SU-DHL-6 (cell line): ENCODE results near the gene SLC36A3.

Experiments
- H2AFZ ChIP-seq: fragments of 200-600 bp; sonication (generic); 2 replicates; pipeline ENCODE4 v1.6.1; 2014; ENCODE audit warnings: low read depth, mild to moderate bottlenecking, moderate library complexity, mixed read lengths, antibody characterized with exemption, low read length; ENCODE audit not compliant: severe bottlenecking
- H3F3A ChIP-seq: fragments of 200-600 bp; shearing (Covaris generic); 2 replicates; pipeline ENCODE4 v1.6.0; 2016; ENCODE audit warnings: antibody characterized with exemption, mild to moderate bottlenecking; ENCODE audit not compliant: insufficient read depth
- H3K27ac ChIP-seq: fragments of 200-600 bp; sonication (generic); 2 replicates; pipeline ENCODE4 v1.5.1; 2016; ENCODE audit warnings: low read depth, mild to moderate bottlenecking, low read length, moderate library complexity, mixed read lengths
- H3K27me3 ChIP-seq: fragments of 200-600 bp; sonication (generic), shearing (Covaris generic); 2 replicates; pipeline ENCODE4 v1.6.0; 2014; ENCODE audit warnings: mild to moderate bottlenecking, low read length
- H3K36me3 ChIP-seq: fragments of 200-600 bp; sonication (generic); 2 replicates; pipeline ENCODE4 v1.6.1; 2014; ENCODE audit warnings: mild to moderate bottlenecking, low read length, mixed read lengths
- H3K4me2 ChIP-seq: fragments of 300-600, 200-600 bp; shearing (Covaris generic), sonication (generic); 2 replicates; pipeline ENCODE4 v1.6.0; 2014; ENCODE audit warnings: low read length, low read depth, mild to moderate bottlenecking; ENCODE audit not compliant: poor library complexity, severe bottlenecking
- H3K4me3 ChIP-seq: fragments of 200-600 bp; sonication (generic); 2 replicates; pipeline ENCODE4 v1.5.1; 2014; ENCODE audit warnings: antibody characterized with exemption, low read length, mild to moderate bottlenecking, mixed read lengths; ENCODE audit not compliant: insufficient read depth, poor library complexity, severe bottlenecking
- H3K79me2 ChIP-seq: fragments of 200-600 bp; sonication (generic); 2 replicates; pipeline ENCODE4 v1.6.1; 2014; ENCODE audit warnings: mild to moderate bottlenecking, low read length, moderate library complexity; ENCODE audit not compliant: insufficient read depth
- H3K9ac ChIP-seq: fragments of 200-600 bp; sonication (generic); 2 replicates; pipeline ENCODE4 v1.7.0; 2014; ENCODE audit warnings: mild to moderate bottlenecking, low read length
- H3K9me2 ChIP-seq: fragments of 200-600 bp; sonication (generic); replicated peaks from 2 replicates; pipeline ENCODE4 v1.6.1; 2014; ENCODE audit warnings: low read length; ENCODE audit not compliant: insufficient read depth
- H3K9me3 ChIP-seq: fragments of 200-600 bp; sonication (generic); 2 replicates; pipeline ENCODE4 v1.6.1; 2014; ENCODE audit warnings: low read length, mixed read lengths; ENCODE audit not compliant: insufficient read depth
- H4K20me1 ChIP-seq: fragments of 200-600 bp; sonication (generic); 2 replicates; pipeline ENCODE4 v1.6.1; 2014; ENCODE audit warnings: low read depth, mild to moderate bottlenecking, antibody characterized with exemption, low read length, moderate library complexity, mixed read lengths
- EZH2phosphoT487 ChIP-seq: fragments of 200-600 bp; sonication (generic), shearing (Covaris generic); conservative IDR thresholded peaks from 2 replicates; pipeline ENCODE4 v1.6.1; 2018; ENCODE audit warnings: mild to moderate bottlenecking, antibody characterized with exemption, low read length, moderate library complexity, mixed read lengths
- TF ChIP-seq, protein P1 (sequence below): fragments of 200-600 bp; sonication (generic); IDR thresholded peaks from one replicate; pipeline ENCODE4 v1.5.1; 2017; ENCODE audit warnings: antibody characterized with exemption, mild to moderate bottlenecking, low read length, moderate library complexity; ENCODE audit not compliant: insufficient read depth, poor library complexity, severe bottlenecking

Gene SLC36A3

DNA sequence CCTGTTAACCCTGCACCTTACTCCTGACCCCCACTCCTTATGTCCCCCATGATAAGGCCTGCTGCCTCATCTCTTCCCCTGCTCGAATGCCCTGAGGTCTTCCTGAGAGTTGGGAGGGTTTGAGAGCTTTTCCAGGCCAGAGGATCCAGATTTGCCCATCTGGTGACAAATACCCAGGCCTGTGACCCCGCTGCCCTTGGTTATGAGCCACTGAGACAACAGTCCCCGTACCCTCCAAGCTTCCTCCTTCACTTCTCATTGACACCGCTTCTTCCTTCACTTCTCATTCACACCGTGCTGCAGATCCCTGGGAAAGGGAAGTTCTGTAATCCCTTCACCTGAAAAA is 50.0 kb downstream of the SLC36A3 start:
- Histone ChIP-seq H3K36me3 (no peaks in the 10 kb centered on the region), H3K4me3 (peak overlapping the region; percentile 99), H3K9me3 (no peaks in the 10 kb centered on the region), H3K79me2 (peaks cover 56% of the 10 kb centered on the region), H3K4me2 (peak overlapping the region; percentile 68), H3F3A (peaks cover 19% of the 10 kb centered on the region), H3K27ac (peak overlapping the region; percentile 84), H3K27me3 (no peaks in the 10 kb centered on the region), H3K9me2 (no peaks in the 10 kb centered on the region), H4K20me1 (no peaks in the 10 kb centered on the region; the same call in 1 of the 2 replicates), H3K9ac (peak overlapping the region; percentile 97), H2AFZ (no peak overlapping the region)
- TF ChIP-seq, protein P1, sequence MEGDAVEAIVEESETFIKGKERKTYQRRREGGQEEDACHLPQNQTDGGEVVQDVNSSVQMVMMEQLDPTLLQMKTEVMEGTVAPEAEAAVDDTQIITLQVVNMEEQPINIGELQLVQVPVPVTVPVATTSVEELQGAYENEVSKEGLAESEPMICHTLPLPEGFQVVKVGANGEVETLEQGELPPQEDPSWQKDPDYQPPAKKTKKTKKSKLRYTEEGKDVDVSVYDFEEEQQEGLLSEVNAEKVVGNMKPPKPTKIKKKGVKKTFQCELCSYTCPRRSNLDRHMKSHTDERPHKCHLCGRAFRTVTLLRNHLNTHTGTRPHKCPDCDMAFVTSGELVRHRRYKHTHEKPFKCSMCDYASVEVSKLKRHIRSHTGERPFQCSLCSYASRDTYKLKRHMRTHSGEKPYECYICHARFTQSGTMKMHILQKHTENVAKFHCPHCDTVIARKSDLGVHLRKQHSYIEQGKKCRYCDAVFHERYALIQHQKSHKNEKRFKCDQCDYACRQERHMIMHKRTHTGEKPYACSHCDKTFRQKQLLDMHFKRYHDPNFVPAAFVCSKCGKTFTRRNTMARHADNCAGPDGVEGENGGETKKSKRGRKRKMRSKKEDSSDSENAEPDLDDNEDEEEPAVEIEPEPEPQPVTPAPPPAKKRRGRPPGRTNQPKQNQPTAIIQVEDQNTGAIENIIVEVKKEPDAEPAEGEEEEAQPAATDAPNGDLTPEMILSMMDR: no peak
- no peak for TF ChIP-seq EZH2phosphoT487

DNA sequence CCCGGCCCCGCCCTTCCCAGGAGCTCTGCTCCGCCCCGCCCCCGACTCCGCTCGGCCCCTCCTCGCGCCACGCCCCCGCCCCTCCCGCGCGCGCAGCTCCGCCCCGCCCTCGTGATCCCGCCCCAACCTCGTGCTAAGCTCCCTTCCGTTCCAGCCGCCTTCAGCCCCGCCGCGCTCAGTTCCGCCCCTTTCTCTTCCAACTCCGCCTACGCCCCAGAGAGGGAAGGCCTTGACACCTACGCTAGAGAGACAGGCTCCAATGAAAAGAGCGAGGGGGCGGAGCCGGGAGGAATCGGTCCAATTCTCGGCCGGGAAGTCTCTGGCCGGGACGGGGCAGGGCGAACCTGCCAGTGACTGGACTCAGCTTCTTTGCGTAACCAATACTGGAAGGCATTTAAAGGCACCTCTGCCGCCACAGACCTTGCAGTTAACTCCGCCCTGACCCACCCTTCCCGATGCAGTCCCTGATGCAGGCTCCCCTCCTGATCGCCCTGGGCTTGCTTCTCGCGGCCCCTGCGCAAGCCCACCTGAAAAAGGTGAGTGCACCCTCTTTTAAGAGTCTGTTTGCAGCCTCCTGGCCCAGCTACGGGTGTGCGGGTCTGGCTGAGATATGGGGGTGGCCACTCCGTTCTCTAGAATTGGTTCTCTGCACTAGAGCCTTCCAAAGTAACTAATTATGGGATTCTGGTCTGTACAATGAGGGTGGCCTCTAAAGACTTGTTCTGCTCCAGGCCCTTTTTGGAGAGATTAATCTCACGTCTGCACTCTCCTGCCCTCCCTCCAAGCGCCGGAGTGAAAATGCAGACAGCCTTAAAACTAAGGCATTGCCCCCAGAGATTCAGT is 50.6 kb downstream of the SLC36A3 start, which contains the start of gene GM2A:
TSS of gene GM2A (plus strand) at position 424 of the 843 bp plus-strand sequence. CDS start at position 456, 32 bp downstream.
- H3K27ac ChIP-seq: peak within 1 kb of the TSS; percentile 84
- no peaks in the 10 kb centered on the region for H3K27me3 ChIP-seq
- H3K9ac ChIP-seq: peak within 1 kb of the TSS; percentile 97
- H3K4me3 ChIP-seq: peak within 1 kb of the TSS; percentile 99
- H3K9me2 ChIP-seq: no peaks in the 10 kb centered on the region
- H4K20me1 ChIP-seq: no peaks in the 10 kb centered on the region; the same call in 1 of the 2 replicates
- H3K9me3 ChIP-seq: no peaks in the 10 kb centered on the region
- H2AFZ ChIP-seq: peak within 1 kb of the TSS; percentile 83
- peak within 1 kb of the TSS; percentile 93 for H3K4me2 ChIP-seq
- H3K36me3 ChIP-seq: no peaks in the 10 kb centered on the region
- H3K79me2 ChIP-seq: peaks cover 50% of the 10 kb centered on the region
- peaks cover 19% of the 10 kb centered on the region for H3F3A ChIP-seq
- TF ChIP-seq, protein P1: no peak
- TF ChIP-seq EZH2phosphoT487: no peak

DNA sequence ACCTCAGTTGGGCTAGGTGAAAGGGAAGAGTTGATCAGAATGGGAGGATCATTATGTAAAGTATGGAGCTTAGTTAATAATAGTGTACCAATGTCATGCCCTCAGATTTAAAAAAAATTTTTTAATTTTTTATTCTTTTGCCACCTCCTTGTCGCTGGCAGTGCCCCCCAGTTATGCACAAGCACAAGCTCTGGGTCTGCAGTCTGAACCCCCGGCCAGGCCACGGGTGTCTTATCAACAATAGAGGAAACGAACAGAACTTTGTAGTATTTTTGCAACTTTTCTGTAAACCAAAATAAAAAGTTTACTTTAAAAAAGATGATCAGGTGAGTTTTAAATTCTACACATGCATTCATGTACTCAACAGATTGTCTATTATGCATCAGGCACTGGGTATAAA is 51.9 kb downstream of the SLC36A3 start:
- Histone ChIP-seq H3F3A (peaks cover 15% of the 10 kb centered on the region), H3K4me3 (peak overlapping the region; percentile 58), H3K9ac (peak overlapping the region; percentile 60), H3K4me2 (peak overlapping the region; percentile 93), H3K9me3 (no peaks in the 10 kb centered on the region), H3K79me2 (peaks cover 37% of the 10 kb centered on the region), H3K9me2 (no peaks in the 10 kb centered on the region), H3K27me3 (no peaks in the 10 kb centered on the region), H2AFZ (peak overlapping the region; percentile 83), H3K36me3 (no peaks in the 10 kb centered on the region), H4K20me1 (no peaks in the 10 kb centered on the region; the same call in 1 of the 2 replicates), H3K27ac (peak overlapping the region; percentile 63)
- TF ChIP-seq EZH2phosphoT487: no peak
- TF ChIP-seq, protein P1: no peak
